Measurements from ENCODE around the gene RBM6. TPM values are rescaled to one million over a fixed set of nuclear protein-coding genes. Genes with fewer than 3 reads are reported as not detected.

The RBM6 gene
- total RNA-seq, 1 experiment from 2014 or later: 90.7 TPM

DNA sequence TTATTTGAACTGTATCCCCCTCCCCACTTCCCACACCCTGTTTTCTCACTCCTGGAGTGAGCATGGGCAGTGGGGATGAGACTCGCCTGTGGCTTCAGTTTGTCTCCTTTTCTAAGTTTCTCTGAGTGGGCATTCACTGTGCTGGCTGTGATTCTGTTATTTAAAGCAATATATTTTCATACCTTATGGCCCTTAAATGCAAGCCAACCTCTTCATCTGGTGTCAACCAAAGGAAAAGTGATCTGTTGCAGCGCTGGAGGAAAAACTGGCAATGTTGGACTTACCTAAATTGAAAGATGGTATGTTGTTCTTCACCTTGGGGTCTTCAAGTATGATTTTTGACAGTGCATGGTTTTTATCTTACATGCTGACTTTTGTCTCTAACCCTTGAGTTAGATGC lies 56.1 kb downstream of the RBM6 start:
- TF ChIP-seq CTCF (conservative IDR thresholded peaks at IDR 0.05): no peak
- Histone ChIP-seq H3K27me3 (ENCODE audit: insufficient read depth, low read length) (no peaks in the 10 kb centered on the region), H4K8ac (replicated peaks; ENCODE audit: insufficient read length, low read depth, low read length) (no peak overlapping the region), H3K4me1 (ENCODE audit: insufficient read depth, low read length) (peaks cover 2% of the 10 kb centered on the region; the same call in 1 of the 2 replicates), H2BK12ac (ENCODE audit: insufficient read length, low read depth, low read length) (no peak overlapping the region), H3K4ac (ENCODE audit: low read depth, low read length) (no peak overlapping the region), H2BK120ac (ENCODE audit: low read depth, low read length, poor library complexity, severe bottlenecking) (no peak overlapping the region), H2AK5ac (ENCODE audit: insufficient read length, low read length) (no peak overlapping the region), H3K79me1 (ENCODE audit: insufficient read depth, low read depth, low read length, poor library complexity, severe bottlenecking) (no peaks in the 10 kb centered on the region), H3K56ac (ENCODE audit: insufficient read length, low read depth, low read length) (no peak overlapping the region), H2BK5ac (ENCODE audit: insufficient read length, low read length) (no peak overlapping the region), H3K14ac (ENCODE audit: insufficient read depth, low read length) (no peak overlapping the region), H3K18ac (ENCODE audit: insufficient read length, low read depth, low read length) (no peak overlapping the region), H3K79me2 (ENCODE audit: insufficient read depth, low read length) (0 out of 2 replicates have a peak, but pooled peaks cover 2% of the 10 kb centered on the region), H2BK15ac (ENCODE audit: low read depth, low read length) (no peak overlapping the region), H3K23me2 (ENCODE audit: insufficient read length, low read depth, low read length, poor library complexity, severe bottlenecking) (no peaks in the 10 kb centered on the region), H4K91ac (ENCODE audit: insufficient read length, low read depth, low read length) (no peak overlapping the region), H3T11ph (ENCODE audit: low read length) (no peak overlapping the region), H2AFZ (ENCODE audit: low read length) (no peak overlapping the region), H3K9ac (ENCODE audit: extremely low read depth, insufficient read length, low read length) (no peak overlapping the region), H4K5ac (ENCODE audit: insufficient read length, low read depth, low read length) (no peak overlapping the region), H3K9me3 (ENCODE audit: control insufficient read depth, low read depth, low read length) (no peaks in the 10 kb centered on the region), H3K27ac (ENCODE audit: insufficient read length, low read depth, low read length) (no peak overlapping the region), H2BK20ac (ENCODE audit: low read depth, low read length, poor library complexity, severe bottlenecking) (no peak overlapping the region), H3K23ac (ENCODE audit: insufficient read length, low read depth, low read length) (no peak overlapping the region), H3K4me2 (ENCODE audit: insufficient read depth, insufficient read length, low read length) (no peak overlapping the region), H4K20me1 (ENCODE audit: control insufficient read depth, insufficient read depth, insufficient read length) (no peaks in the 10 kb centered on the region)
- WGBS (ENCODE audit: extremely low coverage, insufficient read length, low lambda C conversion rate): no CpG with 5 or more reads among the region's 2 CpGs
- Mint-ChIP-seq H3K27me3 (ENCODE audit: low read depth) (no peaks in the 10 kb centered on the region), H3K27ac (peak overlapping the region in 2 of 3 experiments; percentile 21 to 34; a peak in 2 of 7 replicates), H3K4me3 (no peak overlapping the region), H3K36me3 (ENCODE audit: insufficient read depth in 1 of 3, low read depth in 3 of 3) (peaks cover 5 to 16% (median 16%) of the 10 kb centered on the region in 3 experiments; a peak in 5 of 7 replicates), H3K4me1 (peaks cover 14 to 18% of the 10 kb centered on the region in 2 experiments), H3K9me3 (no peaks in the 10 kb centered on the region)
- no peak for DNase-seq
